Measurements from ENCODE around the gene EPO. TPM values are rescaled to one million over a fixed set of nuclear protein-coding genes. Genes with fewer than 3 reads are reported as not detected.
A peak's percentile ranks its signal among the peaks of the same experiment; 100 is the strongest.
"Not testable (repeated sequence)": the region's sequence is repeated elsewhere in the genome, so short reads cannot be mapped to it uniquely, and the experiment has no call there.

EPO gene
- total RNA-seq, 1 experiment from 2014 or later = not detected

GRCh38 chr7:100705320-100705752 is 14.9 kb upstream of the EPO start:
- DNase-seq (ENCODE audit: low spot score) = peak; percentile 83

DNA sequence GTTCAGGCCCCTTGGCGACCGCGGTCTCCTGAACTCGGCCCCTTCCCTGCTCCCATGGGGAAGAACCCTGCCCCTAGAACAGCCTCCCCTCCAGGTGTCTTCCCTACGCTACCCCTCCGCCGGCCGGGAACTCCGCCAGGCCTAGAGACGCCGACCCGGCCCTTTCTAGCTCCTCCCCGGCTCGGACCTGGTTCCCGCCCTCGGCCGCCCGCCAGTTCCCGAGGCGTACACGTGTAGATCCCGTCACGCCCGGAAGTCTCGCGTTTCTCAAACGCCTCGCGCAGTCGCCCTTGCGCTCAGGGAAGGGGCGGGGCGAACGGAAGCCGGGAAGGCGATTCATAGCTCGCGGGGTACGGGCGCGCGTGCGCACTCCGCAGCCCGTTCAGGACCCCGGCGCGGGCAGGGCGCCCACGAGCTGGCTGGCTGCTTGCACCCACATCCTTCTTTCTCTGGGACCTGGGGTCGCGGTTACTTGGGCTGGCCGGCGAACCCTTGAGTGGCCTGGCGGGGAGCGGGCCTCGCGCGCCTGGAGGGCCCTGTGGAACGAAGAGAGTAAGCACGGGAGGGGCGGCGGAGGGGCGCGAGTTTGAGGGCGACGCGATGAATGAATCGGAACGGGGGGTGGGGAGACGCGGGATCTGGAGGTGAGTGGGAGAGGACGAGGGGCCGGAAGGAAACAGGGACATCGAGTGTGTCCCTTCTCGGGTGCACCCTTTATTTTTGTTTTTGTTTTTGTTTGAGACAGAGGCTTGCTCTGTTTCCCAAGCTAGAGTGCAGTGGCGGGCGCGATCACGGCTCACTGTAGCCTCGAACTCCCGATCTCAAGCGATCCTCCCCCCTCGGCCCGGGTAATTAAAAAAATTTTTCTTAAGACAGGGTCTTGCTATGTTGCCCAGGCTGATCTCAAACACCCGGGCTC is 14.3 kb upstream of the EPO start, which contains the start of gene POP7:
POP7 (plus strand) TSS at position 369 of the 919 bp plus-strand sequence. CDS start 710 bp downstream, outside the sequence.
- DNase-seq (ENCODE audit: low spot score) = peak; percentile 99

GRCh38 chr7:100706672-100707311 is 13.5 kb upstream of the EPO start:
- DNase-seq (ENCODE audit: low spot score) = no peak

- DNase-seq (ENCODE audit: low spot score) = no peak
Observed at GRCh38 chr7:100708395-100708794, 11.9 kb upstream of the EPO start.

- no peak for DNase-seq (ENCODE audit: low spot score)
Observed at GRCh38 chr7:100710452-100710851, 9.8 kb upstream of the EPO start.

- no peak for DNase-seq (ENCODE audit: low spot score)
Observed at GRCh38 chr7:100711369-100711768, 8.9 kb upstream of the EPO start.

- DNase-seq (ENCODE audit: low spot score) = no peak
Observed at GRCh38 chr7:100714725-100715124, 5.5 kb upstream of the EPO start.

DNA sequence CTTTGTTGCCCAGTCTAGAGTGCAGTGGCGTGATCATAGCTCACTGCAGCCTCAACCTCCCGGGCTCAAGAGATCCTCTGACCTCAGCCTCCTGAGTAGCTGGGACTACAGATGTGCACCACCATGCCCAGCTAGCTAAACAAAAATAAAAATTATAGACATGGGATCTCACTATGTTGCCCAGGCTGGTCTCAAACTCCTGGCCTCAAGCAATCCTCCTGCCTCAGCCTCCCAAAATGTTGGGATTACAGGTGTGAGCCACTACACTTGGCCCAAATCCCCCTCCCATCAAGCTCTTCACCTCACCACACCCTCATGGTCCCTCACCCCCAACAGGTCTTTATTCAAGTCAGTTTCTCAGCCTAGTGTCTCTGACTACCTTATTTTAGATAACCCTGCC is 3.2 kb upstream of the EPO start:
- DNase-seq (ENCODE audit: low spot score) = not testable (repeated sequence)

DNA sequence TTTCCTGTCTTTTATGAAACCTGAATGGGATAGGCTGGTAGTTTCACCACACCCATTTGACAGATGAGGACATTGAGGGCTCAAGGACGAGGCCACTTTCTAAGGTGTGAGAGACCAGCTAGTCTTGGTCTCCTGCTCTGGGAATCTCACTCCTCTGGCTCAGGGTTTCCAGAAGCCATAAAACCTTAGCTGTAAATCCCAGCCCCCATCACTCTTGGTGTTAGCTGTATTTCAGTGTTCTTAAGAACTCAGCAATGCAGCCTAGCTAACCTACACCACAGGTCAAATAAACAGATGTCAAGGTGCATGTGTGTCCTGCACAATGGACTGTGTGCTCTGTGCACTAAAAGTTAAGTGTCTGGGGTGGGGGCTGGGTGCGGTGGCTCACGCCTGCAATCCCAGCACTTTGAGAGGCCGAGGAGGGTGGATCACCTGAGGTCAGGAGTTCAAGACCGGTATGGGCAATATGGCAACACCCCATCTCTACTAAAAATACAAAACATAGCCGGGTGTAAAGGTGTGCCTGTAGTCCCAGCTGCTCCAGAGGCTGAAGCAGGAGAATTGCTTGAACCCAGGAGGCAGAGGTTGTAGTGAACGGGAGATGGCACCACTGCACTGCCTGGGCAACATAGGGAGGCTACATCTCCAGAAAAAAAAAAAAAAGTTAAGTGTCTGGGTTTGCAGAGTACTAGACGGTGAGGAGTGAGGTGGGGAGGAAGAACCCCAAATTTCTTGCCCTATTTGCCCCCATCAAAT is 567 bp upstream of the EPO start:
- DNase-seq (ENCODE audit: low spot score) = peak; percentile 20

- DNase-seq (ENCODE audit: low spot score) = no peak
Observed at GRCh38 chr7:100720671-100721504, 620 bp downstream of the EPO start.

DNA sequence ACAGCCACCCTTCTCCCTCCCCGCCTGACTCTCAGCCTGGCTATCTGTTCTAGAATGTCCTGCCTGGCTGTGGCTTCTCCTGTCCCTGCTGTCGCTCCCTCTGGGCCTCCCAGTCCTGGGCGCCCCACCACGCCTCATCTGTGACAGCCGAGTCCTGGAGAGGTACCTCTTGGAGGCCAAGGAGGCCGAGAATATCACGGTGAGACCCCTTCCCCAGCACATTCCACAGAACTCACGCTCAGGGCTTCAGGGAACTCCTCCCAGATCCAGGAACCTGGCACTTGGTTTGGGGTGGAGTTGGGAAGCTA is 1.2 kb downstream of the EPO start:
- no peak for DNase-seq (ENCODE audit: low spot score)

DNA sequence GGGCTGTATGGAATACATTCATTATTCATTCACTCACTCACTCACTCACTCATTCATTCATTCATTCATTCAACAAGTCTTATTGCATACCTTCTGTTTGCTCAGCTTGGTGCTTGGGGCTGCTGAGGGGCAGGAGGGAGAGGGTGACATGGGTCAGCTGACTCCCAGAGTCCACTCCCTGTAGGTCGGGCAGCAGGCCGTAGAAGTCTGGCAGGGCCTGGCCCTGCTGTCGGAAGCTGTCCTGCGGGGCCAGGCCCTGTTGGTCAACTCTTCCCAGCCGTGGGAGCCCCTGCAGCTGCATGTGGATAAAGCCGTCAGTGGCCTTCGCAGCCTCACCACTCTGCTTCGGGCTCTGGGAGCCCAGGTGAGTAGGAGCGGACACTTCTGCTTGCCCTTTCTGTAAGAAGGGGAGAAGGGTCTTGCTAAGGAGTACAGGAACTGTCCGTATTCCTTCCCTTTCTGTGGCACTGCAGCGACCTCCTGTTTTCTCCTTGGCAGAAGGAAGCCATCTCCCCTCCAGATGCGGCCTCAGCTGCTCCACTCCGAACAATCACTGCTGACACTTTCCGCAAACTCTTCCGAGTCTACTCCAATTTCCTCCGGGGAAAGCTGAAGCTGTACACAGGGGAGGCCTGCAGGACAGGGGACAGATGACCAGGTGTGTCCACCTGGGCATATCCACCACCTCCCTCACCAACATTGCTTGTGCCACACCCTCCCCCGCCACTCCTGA is 2.4 kb downstream of the EPO start:
- no peak for DNase-seq (ENCODE audit: low spot score)

- DNase-seq (ENCODE audit: low spot score) = no peak
Observed at GRCh38 chr7:100723732-100724275, 3.5 kb downstream of the EPO start.

DNA sequence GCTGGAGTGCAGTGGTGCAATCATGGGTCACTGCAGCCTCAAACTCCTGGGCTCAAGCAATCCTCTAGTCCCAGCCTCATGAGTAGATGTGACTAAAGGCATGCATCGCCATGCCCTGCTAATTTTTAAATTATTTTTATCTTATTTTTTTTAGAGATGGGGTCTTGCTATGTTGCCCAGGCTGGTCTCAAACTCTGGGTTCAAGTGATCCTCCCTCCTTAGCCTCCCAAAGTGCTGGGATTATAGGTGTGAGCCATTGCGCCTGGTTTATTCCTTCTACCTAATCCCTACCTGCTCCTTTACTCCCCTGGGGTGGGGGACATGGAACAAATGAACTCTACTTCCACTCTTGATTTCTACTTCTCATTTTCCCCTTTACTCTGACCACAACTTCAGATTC is 4.1 kb downstream of the EPO start:
- not testable (repeated sequence) for DNase-seq (ENCODE audit: low spot score)

GRCh38 chr7:100726996-100727761 is 6.9 kb downstream of the EPO start:
- no peak for DNase-seq (ENCODE audit: low spot score)

GRCh38 chr7:100728196-100728595 is 7.9 kb downstream of the EPO start:
- DNase-seq (ENCODE audit: low spot score) = no peak

DNA sequence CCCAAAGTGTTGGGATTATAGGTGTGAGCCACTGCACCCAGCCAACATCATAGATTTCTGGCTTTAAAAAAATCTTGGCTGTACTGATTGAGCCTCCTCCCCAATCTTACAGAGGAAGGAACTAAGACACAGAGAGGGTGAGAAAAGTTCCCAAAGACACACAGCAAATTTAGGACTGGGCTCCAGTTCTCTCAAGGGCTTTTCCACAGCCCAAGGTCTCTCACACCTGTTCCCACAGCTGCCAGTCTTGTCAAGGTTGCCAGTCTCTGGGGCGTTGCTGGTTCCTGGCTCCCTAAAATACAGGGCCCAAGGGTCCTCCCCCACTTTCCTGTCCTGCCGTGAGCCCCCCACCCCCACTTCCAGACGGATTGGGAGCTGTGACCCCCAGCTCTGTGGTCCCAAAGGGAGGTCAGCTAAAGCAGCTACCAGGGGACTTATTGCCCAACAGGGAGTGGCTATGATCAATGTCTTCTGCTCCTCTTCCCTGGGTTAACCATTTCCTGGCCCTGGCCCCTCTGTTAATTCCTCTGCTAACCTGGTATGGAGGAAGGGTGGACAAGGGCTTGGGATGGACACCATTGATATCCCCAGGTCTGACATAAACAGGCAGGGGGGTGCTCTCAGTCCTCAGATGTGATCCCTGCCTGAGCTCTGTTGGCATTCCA is 10.0 kb downstream of the EPO start:
- DNase-seq (ENCODE audit: low spot score) = no peak

GRCh38 chr7:100731937-100732636 is 11.8 kb downstream of the EPO start:
- DNase-seq (ENCODE audit: low spot score) = no peak
